Mononuclear cell (primary cell): ENCODE measurements around the gene ATP6V1B1. TPM values are rescaled to one million over a fixed set of nuclear protein-coding genes. Genes with fewer than 3 reads are reported as not detected.

ENCODE experiments used
- H3K27me3 ChIP-seq: 2 replicates; pipeline ENCODE4 v1.6.0; 2011; ENCODE audit warnings: low read length, control low read depth; ENCODE audit not compliant: insufficient read depth
- H3K4me1 ChIP-seq: 2 replicates; pipeline ENCODE4 v1.5.1; 2011; ENCODE audit warnings: mild to moderate bottlenecking, low read length, control low read depth; ENCODE audit not compliant: insufficient read depth
- H3K4me3 ChIP-seq: 2 replicates; pipeline ENCODE4 v1.5.1; 2011; ENCODE audit warnings: mild to moderate bottlenecking, low read length, moderate library complexity
- H3K9me3 ChIP-seq: 2 replicates; pipeline ENCODE4 v1.5.1; 2011; ENCODE audit warnings: low read depth, mild to moderate bottlenecking, control low read depth, low read length
- total RNA-seq: library from RNA; depleted of rRNA; stranded (reverse); fragments of >200 nt; gene quantifications from one replicate; pipeline ENCODE4 v1.2.3, GENCODE V29; 2012

Gene ATP6V1B1
- total RNA-seq = not detected

DNA sequence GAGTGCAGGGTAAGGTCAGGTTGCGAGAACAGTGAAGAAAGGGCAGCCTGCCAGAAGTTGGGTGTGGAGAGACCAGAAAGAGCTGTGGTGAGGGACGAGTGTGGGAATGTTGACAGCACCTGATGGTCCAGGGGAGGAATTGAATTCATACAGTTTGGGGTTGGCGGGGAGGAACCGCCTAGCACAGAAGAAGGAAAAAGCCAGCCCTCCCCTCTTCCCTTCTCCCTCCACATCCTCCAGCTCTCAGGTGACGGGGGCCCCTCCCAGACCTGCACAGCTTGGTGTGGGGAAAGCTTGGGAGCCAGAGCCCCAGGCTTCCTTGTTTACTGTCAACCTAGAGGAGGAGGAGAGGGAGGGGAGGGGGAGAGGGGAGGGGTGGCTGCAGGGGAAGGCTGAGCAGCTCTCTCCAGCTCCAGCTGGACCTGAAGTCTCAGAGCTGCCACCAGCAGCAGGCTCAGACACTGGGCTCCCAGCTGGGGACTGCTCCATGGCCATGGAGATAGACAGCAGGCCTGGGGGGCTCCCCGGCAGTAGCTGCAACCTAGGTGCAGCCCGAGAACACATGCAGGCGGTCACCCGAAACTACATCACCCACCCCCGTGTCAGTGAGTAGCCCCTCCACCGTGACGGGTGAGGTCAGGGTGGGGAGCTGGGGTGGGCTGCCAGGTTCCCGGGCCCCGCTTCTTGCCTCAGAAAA, at the start of gene ATP6V1B1:
Gene ATP6V1B1 (plus strand): TSS at position 433 of the 697 bp plus-strand sequence. CDS start 55 bp downstream, at position 488.
- Histone ChIP-seq H3K4me3 (no peak within 1 kb of the TSS), H3K4me1 (no peaks in the 10 kb centered on the region), H3K9me3 (no peaks in the 10 kb centered on the region), H3K27me3 (no peaks in the 10 kb centered on the region)

DNA sequence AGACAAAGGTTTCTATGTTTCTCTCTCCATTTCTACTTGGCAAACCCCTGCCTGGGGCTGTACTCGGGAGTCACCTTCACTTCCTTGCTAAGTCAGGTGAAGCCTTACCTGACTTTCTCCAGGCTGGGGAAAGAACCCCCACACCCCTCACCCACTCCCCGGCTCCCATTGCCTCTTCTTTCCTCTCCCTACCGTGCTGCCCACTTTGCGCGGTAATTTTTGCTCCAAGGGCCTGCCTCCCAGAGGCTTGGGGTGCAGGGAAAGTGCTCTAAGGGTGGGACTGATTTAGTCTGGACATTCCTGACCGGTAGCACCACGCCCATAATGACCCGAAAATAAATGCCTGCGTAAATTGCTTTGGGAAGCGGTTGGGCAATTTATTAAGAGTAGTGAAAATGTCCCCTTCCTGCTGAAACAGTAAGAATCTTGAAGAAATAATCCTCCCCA, 49.1 kb upstream of the ATP6V1B1 start:
- H3K27me3 ChIP-seq = peaks cover 97% of the 10 kb centered on the region

DNA sequence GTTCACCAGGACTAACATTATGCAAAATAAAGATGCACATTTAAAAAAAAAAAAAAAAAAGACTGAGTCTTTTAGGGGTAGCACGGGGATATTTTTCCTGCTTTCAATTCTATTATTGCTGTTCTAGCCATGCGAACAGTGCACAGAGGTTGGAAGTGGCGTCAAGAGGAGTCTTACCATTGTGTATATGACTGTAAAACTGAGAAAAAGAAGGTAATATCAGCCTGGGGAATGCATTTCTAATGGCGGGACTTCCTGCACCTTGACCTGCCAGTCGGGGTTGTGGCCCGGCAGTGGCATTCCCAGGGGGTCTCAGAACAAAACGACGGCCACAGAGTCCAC, 48.5 kb upstream of the ATP6V1B1 start:
- Histone ChIP-seq H3K9me3 (no peaks in the 10 kb centered on the region), H3K4me3 (no peak overlapping the region), H3K27me3 (peaks cover 99% of the 10 kb centered on the region), H3K4me1 (peaks cover 19% of the 10 kb centered on the region)

More for the DNA sequence above, 49.1 kb upstream of the ATP6V1B1 start:
- Histone ChIP-seq H3K4me1 (peaks cover 19% of the 10 kb centered on the region), H3K9me3 (no peaks in the 10 kb centered on the region), H3K4me3 (no peak overlapping the region)

DNA sequence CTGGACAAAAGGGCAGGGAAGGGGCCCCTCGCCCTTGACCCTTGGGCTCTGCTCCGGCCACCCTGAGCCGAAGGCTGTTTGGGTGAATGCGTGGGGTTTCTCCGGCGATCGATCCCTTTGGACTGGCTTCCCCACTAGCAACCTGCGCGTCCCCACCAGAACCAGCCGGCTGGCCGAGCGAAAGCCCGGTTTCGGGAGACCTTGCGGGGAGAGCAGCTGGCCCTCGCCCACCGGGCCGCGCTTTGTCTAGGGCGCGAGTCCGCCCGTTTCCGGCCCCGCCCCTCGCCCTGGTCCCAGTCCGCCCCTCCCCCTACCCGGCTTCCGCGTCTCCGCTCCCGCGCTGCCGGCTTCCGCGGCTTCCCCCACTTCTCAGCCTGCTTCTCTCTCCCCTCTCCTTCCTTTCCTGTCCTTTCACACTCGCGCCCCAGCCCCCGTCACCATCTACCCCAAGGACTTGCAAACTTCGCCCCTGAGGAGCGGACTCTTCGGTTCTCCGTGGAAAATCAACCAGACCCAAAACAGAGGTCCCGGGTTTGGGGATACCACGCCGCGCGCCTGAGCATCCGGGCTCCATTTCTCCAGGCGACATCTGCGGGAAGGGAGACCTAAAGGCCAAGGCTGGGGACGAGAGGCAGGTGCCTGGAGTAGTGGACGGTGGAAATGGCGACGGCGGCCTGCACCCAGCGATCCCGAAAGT, 48.0 kb upstream of the ATP6V1B1 start:
- H3K9me3 ChIP-seq = no peaks in the 10 kb centered on the region
- H3K4me3 ChIP-seq = no peak overlapping the region
- peaks cover 19% of the 10 kb centered on the region for H3K4me1 ChIP-seq
- H3K27me3 ChIP-seq = peaks cover 99% of the 10 kb centered on the region

DNA sequence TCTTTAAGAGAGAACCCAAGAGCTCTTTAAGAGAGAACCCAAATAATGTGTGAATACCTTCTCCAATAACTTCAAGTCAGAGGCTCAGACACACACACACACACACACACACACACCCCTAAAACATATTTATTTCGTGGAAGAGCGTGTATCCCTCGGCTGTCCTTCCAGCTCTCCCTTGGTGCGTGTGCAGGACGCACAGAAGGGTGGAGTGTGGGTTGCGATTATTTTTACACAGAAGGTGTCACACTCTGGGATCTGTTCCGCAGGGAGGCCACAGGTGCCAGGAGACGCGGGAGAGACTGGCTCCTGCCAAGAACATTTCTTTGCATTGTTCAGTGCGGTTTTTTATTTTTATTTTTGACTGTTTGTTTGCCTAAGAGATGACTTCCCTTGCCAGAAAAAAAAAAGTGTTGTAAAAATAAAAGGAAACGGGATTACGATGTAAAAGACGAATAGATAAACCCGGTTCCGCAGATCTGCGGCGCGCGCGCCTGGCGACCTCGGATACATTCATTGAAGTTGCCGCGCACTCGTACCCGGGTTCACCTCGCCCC, 47.3 kb upstream of the ATP6V1B1 start:
- Histone ChIP-seq H3K4me1 (peaks cover 19% of the 10 kb centered on the region), H3K4me3 (no peak overlapping the region), H3K27me3 (peaks cover 99% of the 10 kb centered on the region)

DNA sequence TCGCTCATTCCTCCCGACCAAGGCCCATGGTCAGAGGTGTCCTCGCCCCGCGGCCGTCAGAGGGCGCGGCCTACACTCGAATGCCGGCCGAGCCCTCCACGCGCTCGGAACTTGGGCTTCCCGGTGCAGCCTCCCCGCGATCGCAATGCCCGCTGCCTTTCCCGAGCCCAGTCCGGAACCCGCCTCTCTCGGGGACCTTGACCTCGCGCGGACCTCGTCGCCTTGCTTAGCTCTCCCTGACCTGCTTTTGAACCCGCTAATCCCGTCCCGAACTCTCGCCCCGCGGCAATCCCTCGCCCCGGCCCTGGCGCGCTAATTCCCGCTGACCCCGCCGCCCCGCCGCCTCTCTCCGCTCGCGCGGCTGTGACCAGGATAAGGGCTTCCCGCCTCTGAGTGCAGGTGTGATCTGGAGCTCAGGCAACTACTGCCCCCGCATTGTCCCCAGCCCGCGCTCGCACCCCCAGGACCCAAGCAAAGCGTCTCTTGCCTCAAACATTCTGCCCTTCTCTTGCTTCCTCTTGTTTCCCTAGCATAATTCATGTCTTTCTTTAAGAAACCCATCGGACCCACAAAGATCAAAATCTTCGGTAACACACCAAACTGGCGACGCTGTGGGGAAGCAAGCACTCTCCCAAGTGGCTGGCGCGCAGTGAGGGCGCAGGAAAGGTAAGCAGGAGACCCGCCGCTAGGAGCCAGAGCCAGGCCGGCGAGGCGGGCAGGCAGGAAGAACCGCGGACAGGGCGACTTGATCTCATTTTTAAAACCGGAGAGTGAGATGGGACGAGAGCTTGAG, 46.6 kb upstream of the ATP6V1B1 start:
- Histone ChIP-seq H3K4me3 (no peak overlapping the region), H3K27me3 (peaks cover 98% of the 10 kb centered on the region), H3K9me3 (no peaks in the 10 kb centered on the region)

More for the DNA sequence above, 47.3 kb upstream of the ATP6V1B1 start:
- H3K9me3 ChIP-seq = no peaks in the 10 kb centered on the region

DNA sequence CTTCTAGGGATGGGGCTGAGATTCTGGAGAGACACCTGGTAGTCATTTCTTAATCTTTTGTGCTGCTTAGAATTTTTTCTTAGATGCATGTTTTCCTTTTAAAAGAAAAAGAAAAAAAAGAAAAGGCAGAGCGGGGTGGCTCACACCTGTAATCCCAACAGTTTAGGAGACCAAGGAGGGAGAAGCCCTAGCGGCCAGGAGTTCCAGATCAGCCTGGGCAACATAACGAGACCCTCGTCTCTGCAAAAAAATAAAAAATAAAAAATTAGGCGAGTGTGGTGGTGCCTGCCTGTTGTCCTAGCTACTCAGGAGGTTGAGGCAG, 46.0 kb upstream of the ATP6V1B1 start:
- peaks cover 19% of the 10 kb centered on the region for H3K4me1 ChIP-seq
- no peaks in the 10 kb centered on the region for H3K9me3 ChIP-seq
- H3K4me3 ChIP-seq = no peak overlapping the region
- peaks cover 98% of the 10 kb centered on the region for H3K27me3 ChIP-seq

More for the DNA sequence above, 46.6 kb upstream of the ATP6V1B1 start:
- peaks cover 19% of the 10 kb centered on the region for H3K4me1 ChIP-seq

DNA sequence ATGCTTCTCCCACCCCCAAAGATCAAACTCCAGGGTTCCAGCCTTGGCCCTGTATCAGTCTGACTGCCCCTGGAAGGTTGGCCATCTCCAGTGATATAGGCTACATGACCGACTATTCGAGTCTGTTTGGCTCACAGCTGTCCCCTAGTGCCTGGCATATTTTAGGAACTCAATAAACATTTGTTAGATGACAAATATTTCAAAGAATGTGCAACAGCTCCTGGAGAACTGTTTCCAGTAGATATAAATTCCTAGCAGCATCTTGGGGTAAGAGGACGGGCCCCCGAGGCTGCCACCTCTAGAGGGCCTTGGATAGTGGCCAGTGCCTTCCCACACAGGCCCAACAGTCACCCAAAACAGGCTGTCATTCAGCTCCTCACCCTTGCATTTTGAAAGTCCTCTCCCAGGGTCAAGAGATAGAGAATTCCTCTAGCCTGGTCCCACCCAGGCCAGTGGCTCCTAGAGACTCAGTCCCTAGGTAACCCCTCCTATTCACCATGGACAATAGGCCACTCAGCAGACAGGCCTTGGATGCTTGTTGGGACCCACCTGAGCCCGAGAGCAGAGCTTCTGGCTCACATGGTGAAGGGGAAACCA, 45.1 kb upstream of the ATP6V1B1 start:
- Histone ChIP-seq H3K9me3 (no peaks in the 10 kb centered on the region), H3K4me3 (no peak overlapping the region), H3K4me1 (peaks cover 19% of the 10 kb centered on the region), H3K27me3 (peaks cover 97% of the 10 kb centered on the region)

DNA sequence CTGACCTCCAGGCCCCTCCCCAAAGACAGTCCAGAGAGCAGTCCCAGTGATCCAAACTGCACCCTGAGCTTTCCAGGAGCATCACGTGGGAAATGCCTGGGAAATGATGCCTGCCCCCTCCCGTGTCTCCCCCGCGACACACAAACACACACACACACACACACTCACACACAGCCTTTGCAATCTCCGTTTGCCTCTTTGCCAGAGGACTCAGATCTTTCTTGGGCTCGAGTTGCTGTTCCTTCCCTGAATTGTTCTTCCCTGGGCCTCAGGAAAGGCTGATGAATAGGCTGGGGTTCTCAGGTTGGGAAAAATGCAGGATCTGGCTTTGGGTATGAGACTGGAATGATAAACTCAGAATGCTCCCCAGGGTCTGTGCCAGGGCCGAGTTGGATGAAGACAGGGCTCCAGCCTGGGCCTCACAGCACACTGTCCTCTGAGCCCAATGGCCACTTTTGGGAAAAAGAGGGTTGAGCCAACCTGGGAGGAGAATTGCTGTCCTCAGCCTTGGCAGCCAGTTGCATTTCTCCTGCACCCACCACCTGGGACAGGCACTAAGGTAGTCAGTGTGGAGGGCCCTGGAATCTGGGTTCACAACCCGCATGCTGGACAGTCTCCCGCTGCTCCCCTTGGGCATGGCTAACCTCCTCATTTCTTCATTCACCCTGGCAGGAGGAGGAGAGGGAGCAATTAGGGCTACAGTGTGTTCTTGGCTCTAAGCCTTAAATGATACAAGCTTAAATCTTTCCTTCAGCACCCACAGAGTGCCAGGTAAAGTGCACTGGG, 43.9 kb upstream of the ATP6V1B1 start:
- Histone ChIP-seq H3K9me3 (no peaks in the 10 kb centered on the region), H3K27me3 (peaks cover 96% of the 10 kb centered on the region), H3K4me1 (peaks cover 19% of the 10 kb centered on the region), H3K4me3 (no peak overlapping the region)

DNA sequence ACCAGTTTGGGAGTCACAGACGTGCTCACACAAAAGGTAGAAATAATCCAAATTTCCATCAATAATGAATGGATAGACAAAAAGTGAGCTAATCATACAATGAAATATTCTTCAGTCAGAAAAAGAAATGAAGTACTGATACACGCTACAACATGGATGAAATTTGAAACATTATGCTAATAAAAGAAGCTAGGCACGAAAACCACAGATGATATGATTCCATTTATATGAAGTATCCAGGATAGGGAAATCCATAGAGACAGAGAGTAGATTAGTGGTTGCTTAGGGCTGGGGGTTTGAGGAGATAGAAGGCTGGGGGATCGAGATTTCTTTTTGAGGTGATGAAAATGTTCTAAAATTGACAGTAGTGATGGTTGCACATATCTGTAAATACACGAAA, 43.0 kb upstream of the ATP6V1B1 start:
- Histone ChIP-seq H3K9me3 (no peaks in the 10 kb centered on the region), H3K4me1 (peaks cover 13% of the 10 kb centered on the region), H3K27me3 (peaks cover 97% of the 10 kb centered on the region), H3K4me3 (no peak overlapping the region)

DNA sequence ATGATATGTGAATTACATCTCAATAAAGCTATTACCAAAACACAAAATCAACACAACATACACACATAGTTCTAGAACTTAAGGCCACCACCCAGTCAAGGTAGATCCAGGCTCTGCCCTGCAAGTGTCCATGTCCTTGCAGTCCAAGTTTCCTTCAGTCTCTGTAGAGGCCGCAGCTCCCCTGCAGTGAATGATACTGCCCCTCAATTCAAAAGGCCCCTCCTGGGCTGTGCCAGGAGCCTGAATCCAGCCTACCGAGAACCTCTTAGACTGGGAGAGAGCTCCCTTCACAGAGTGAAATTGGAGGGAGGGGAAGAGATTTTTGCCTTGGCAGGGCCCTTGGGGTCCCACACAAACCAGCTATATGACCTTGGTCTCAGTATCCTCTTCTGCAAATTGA, 42.5 kb upstream of the ATP6V1B1 start:
- Histone ChIP-seq H3K9me3 (no peaks in the 10 kb centered on the region), H3K4me3 (no peak overlapping the region), H3K4me1 (peaks cover 8% of the 10 kb centered on the region), H3K27me3 (peaks cover 97% of the 10 kb centered on the region)

DNA sequence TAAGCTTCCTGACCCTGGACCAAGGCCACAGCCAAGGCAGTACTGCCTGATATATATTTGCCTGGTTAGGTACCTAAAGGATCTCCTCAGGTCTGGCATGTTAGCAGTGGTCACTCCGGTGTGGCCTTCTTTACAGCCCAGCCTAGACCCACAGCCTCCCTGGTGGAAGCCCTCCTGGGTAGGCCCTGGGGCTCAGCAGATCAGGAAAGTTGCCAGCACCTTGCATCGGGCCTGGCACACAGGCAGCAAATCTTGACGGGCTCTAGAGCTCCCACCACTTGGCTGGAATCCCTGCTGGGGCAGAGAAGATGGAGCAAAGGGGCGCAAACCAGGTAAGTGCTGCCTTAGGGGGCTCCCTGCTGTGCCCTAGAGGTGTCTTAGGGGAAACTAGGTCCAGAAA, 40.9 kb upstream of the ATP6V1B1 start:
- Histone ChIP-seq H3K4me3 (no peak overlapping the region), H3K27me3 (peaks cover 97% of the 10 kb centered on the region), H3K9me3 (no peaks in the 10 kb centered on the region), H3K4me1 (no peaks in the 10 kb centered on the region)

DNA sequence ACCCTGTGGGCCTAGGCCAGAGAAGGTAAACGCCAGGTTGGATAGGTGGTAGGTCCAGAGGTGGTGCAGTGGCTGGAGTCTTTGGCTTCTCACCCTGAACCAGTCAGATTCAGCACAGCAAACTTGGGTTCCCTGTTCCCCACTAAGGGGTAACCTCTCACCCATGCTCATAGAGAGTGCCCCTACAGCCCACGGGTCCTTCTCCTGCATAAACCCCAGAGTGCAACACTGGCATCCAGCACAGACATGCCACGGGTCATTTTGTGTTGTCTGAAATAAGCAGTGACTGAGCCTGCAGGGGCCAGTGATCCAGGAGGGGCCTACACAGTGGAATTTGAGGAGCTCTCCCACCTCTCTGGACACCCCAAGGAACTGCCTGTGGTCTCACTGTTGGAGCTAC, 40.5 kb upstream of the ATP6V1B1 start:
- H3K4me3 ChIP-seq = no peak overlapping the region
- H3K9me3 ChIP-seq = no peaks in the 10 kb centered on the region
- H3K4me1 ChIP-seq = no peaks in the 10 kb centered on the region
- H3K27me3 ChIP-seq = peaks cover 95% of the 10 kb centered on the region
